Measurements from ENCODE around the gene ORC6.

DNA sequence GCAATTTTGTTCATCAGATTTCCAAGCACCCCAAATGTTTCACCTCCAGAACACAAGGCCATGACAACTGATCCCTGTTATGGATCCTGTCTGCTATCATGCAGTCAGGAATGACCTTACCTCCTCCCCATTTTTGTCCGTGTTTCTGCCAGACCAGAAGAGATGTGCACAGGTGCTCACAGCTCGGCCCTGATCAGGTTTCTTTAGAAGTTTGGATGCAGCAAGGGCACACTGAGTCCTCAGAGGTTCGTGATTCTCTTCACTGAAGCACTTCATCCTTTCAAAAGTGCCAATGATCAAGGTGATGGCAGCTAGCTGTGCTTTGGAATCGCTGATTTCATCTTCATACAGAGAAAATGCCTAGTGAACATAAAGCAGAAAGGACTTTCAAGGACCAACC lies 27.3 kb upstream of the ORC6 start:
- TF ChIP-seq, protein P1, sequence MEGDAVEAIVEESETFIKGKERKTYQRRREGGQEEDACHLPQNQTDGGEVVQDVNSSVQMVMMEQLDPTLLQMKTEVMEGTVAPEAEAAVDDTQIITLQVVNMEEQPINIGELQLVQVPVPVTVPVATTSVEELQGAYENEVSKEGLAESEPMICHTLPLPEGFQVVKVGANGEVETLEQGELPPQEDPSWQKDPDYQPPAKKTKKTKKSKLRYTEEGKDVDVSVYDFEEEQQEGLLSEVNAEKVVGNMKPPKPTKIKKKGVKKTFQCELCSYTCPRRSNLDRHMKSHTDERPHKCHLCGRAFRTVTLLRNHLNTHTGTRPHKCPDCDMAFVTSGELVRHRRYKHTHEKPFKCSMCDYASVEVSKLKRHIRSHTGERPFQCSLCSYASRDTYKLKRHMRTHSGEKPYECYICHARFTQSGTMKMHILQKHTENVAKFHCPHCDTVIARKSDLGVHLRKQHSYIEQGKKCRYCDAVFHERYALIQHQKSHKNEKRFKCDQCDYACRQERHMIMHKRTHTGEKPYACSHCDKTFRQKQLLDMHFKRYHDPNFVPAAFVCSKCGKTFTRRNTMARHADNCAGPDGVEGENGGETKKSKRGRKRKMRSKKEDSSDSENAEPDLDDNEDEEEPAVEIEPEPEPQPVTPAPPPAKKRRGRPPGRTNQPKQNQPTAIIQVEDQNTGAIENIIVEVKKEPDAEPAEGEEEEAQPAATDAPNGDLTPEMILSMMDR (IDR thresholded peaks at IDR 0.05) = no peak
- no peak for TF ChIP-seq EZH2 (IDR thresholded peaks at IDR 0.05; ENCODE audit: borderline replicate concordance, insufficient read depth, low read depth, low read length, poor library complexity, severe bottlenecking)

Data from B cell (primary cell).